Measurements from ENCODE around the gene MRPS14. TPM values are rescaled to one million over a fixed set of nuclear protein-coding genes. Genes with fewer than 3 reads are reported as not detected.

MRPS14 gene
- total RNA-seq, 1 donor from 2014 or later: 39.8 TPM

DNA sequence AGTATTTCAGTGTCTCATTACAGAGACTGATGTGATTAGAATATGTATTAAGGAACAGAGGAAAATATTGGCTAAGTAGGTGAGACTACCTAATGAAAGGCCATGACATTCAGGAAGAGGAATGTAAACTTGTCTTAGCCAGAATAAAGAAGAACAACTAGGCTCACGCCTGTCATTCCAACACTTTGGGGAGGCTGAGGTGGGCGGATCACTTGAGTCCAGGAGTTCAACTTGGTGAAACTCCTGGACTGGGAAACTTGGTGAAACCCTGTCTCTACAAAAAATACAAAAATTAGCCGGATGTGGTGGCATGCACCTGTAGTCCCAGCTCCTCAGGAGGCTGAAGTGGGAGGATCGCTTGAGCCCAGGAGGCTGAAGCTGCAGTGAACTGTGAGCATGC lies 38.3 kb downstream of the MRPS14 start:
- no peak for DNase-seq (ENCODE audit: low spot score)

DNA sequence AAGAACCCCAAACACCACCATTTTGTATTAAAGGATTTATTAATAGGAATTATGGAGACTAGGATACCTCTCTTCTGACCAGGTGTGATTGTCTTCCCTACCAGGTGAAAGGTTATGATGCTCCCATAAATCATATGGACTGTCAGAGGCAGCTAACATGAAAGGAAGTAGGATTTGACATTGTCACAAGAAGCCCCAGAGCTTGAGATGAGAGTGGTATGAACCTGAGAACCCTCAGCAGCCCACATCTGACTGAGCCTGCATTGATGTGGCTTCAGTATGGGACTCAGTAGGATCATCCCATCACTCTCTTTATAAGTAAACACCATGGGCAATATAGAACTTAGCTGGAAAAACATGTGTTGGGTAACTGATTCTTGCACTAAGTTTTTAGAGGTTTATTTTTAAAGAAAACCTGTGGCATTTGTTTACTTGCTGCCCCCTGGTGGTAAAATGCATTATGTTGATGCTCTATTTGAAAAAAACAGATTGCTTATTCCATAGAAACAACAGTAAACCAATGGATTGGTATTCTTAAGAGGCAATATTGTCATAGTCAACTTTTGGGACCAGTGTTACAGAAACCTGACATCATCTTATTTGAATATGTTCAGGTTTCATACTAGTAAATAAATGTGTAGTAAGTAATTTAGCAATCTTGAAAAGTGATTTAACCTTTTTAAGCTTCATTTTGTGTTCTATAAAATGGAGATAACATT lies 40.1 kb downstream of the MRPS14 start:
- DNase-seq (ENCODE audit: low spot score): no peak

DNA sequence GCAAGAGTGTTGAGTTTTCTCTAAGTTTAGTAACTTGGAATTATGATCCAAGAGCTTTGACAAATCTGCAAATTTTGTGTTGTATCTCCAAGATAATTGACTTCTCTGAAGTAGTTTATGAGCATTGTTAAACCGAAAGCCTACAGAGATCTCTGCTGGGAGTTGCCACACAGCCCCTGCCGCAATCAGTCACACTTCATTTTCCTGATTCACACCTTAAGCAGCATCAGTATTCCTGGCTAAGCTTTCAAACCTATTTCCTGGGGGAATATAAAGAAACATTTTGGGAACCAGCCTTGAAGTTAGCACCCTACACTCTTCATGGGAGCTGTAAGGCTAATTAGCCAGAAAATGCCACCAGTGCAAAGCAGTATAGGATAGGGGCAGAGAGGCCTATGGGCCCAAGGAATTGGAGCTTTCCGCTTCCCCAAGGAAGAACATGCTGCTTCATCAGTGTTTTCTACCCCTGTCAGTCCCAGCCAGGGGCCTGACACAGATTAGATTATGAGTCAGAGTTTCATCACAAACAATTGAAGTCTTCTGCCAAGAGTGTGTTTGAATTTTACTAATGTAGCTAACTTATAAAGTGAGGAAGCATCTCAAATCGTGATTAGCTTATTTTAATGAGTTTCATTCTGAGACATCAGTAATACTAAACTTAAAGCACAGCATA lies 46.7 kb downstream of the MRPS14 start:
- DNase-seq (ENCODE audit: low spot score): no peak

DNA sequence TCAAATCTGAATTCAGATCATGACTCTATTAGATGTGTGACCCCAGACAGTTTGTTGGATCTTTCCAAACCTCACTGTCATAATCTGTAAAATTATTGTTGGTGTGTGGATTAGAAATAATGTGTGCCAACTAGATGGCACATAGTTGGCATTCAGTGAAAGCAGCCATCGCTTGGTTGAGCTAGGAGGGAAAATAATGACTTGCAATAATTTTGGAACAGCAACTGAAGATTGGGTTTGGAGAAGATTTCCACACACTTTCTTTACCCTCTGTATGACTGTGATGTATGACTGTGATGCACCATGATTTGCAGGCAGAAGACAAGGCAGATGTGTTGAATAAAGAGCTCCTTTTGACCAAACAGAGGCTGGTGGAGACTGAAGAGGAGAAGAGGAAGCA lies 47.5 kb downstream of the MRPS14 start:
- DNase-seq (ENCODE audit: low spot score): no peak

DNA sequence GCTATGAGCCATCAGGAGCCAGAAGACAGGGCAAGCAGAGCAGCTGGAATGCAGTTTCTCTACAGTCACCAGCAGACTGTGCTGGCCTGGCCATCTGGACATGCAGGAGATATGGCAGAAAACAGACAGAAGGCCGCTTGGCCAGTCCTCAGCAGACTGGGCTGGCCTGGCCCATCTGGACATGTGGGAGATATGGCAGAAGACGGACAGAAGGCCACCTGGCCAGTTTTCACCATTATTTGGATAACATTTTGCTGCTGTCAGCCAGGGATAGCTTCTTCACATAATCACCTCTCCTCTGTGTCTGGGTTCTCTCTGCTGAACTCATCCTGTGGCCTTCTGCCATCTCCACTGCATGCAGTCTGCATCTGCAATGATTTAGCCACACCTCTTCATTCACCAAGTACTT lies 48.5 kb downstream of the MRPS14 start:
- DNase-seq (ENCODE audit: low spot score): no peak

DNA sequence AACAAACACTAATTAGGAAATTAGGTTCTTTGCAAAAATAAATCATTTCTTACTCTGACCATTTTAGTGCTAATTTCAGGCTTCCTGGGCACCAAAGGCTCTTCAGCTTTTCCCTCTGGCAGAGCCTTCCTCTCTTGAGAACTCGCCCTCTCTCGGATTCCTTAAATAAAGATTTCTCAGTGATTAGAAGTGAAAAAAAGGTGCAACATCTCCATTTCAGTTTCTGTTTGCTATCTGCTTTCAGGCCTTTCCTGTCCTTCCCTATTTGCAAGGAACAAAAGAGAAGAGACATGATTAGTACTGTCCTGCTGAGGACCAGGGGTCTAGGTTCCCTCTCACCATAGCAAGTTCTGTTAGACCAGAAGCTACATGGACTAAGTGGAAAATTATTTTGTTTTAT lies 51.3 kb downstream of the MRPS14 start:
- DNase-seq (ENCODE audit: low spot score): no peak

DNA sequence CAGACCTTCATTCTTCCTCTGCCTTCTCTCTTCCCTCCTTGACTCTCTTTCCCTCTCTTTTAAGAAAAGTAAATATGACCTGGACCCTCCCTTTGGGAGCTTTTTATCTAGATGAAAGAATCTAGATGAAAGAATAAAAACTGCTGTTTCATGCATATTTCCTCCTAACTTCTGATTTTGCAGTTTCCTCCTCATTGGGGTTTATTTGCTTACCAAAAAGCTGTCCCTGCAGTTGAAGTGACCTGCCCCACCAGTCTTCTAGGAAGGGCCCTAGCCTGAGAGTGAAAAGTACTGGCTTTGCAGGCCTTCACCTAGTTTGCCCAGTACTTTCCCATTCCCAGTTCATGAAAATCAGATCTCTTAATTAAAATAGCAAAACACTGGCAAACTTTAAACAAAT lies 51.8 kb downstream of the MRPS14 start:
- DNase-seq (ENCODE audit: low spot score): no peak

DNA sequence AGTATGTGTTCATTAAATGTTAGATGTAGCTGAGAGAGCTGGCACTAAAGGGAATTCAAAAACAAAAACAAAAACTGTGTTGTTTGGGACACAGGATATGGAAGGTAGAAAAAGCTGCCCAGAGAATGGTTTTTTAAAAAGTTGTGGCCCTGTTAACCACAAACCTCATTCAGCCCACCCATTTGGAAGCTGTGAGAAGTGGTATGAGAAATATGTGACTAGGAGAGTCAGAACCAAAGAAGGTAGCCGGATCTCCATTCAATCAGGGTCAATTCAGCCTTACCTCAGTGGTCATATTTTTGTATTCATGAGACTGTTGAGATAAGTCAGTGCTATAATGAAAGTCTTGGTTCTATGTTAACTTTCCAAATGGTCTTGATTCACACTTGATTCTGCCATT lies 53.2 kb downstream of the MRPS14 start:
- no peak for DNase-seq (ENCODE audit: low spot score)

DNA sequence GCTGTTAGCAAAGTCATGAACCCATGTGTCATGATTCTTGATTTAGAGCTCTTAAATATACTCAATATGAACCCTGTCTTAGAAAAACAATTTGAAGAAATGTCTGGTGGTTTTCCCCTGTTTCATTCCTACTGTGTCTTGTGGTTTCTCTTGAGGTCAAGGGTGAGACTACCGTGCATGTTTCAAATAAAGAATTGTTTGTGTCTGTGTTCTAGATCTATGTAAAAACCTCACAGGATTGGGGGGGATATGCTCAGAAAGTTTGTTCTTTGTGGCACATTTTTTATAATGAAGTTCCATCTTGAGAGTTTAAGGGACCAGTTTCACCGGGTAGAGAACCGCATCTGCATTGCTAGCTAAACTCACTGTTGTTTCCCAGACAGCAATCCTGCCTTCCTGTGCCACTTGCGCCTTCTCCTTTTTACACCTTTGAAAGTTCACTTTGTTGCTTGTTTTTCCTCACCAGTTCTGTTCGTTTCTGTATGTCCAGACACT lies 54.4 kb downstream of the MRPS14 start:
- no peak for DNase-seq (ENCODE audit: low spot score)

DNA sequence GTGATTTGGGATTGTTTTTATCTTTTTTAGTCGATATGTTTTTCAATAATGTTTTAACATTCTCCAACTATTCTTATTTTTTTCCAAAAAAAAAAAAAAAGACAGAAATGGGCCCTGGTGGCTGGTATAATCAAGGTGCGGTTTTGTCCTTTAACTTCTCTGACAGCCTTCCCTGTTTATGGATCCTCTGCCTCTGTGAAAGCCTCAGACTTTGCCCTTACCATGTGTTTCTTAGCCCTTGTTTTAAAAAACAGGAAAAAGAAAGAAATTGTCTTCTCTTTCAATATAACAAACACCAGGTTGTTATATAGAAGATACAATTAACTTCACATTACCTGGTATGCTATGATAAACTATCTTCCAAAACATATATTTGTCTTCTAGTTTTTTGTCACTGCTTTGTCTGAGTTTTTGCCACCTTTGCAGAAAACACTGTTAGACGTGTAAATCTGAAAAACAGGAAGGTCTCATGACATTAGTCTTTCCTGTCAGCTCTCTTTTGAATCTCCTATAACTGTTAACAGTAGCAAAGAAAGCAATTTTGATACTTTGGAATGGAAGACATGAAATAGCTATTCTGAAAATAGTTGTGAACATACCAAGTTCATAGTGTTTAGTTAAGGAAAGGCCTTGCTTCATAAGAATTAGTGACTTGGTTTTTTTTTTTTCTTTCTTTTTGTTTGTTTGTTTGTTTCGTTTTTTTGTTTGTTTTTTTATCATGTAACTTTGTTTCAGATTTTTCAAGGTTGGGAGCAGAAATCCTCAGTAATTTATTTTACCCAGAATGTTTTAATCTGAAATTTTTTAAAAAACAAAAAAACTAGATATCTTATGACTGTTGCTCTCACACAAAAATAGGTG lies 55.1 kb downstream of the MRPS14 start:
- DNase-seq (ENCODE audit: low spot score): no peak

DNA sequence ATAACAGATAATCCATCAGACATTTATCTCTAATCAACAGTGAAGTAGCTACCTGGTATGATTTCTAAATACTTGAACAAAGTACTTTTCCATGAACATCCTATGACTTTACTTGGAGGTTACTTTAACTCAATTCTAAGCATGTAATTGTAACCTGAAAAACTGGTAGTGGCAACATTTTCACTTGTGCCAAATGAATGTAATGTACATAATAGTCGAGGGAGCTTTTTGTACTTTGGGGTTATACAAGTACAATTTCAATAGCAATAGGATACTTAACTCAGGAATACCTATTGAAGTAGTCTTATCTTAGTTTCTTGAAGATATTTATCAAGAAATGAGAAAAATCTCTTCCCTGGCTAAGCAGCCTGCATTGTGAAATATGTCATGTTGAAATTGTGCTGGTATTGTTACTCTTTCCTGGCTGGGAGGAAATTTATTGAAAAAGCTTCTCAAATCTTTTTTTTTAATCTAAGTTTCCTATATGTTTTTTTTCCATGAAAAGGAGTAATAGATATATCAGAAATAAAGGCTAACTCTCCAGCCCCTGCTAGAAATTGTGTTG lies 57.1 kb downstream of the MRPS14 start:
- DNase-seq (ENCODE audit: low spot score): no peak

DNA sequence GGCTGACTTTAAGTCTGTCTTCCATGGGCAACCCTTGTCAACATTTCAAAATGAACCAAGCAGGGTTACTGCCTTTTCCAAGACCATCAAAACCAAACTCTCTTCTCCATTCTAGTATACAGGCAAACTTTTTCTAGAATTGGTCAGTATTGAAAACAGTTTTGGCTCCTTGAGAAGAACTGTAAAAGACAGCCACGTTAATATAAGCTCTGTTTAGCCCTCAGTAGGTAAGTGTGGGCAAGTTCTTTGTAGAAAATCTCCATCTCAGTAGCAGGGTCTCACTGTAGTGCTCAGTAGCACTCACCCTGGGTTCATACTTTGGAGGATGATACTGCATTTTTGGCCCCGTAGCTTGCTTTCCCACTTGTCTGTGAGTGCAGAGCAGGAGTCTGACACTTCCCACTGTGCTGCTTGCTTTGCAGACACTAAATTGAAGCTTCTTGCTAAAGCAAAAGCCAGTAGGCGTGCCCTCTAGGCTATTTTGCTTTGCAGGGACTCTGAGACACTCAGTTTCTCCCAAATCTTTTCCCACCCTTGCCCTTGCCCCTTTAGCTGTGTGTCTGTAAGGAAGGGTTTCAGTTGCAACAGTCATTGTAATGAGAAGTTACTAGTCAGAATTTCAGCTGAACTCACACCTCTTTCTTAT lies 57.7 kb downstream of the MRPS14 start:
- no peak for DNase-seq (ENCODE audit: low spot score)

DNA sequence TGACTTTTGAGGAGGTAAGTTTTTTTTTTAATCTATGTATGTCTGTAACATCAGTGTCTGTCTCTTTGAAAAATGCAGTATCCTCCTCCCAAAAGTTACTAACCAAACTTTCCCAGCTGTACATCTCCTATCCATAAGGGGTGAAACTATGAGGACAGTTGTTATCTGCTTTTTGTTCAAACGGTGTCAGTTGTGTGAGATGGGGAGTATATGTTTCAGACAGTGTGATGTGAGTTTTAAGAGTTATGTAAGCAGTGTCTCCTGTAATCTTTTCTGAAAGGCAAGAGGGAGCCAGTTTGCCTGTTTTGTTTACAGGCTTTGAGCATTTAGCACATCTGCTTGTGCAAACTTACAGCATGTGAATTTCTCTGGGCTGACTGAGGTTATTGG lies 58.3 kb downstream of the MRPS14 start:
- no peak for DNase-seq (ENCODE audit: low spot score)

DNA sequence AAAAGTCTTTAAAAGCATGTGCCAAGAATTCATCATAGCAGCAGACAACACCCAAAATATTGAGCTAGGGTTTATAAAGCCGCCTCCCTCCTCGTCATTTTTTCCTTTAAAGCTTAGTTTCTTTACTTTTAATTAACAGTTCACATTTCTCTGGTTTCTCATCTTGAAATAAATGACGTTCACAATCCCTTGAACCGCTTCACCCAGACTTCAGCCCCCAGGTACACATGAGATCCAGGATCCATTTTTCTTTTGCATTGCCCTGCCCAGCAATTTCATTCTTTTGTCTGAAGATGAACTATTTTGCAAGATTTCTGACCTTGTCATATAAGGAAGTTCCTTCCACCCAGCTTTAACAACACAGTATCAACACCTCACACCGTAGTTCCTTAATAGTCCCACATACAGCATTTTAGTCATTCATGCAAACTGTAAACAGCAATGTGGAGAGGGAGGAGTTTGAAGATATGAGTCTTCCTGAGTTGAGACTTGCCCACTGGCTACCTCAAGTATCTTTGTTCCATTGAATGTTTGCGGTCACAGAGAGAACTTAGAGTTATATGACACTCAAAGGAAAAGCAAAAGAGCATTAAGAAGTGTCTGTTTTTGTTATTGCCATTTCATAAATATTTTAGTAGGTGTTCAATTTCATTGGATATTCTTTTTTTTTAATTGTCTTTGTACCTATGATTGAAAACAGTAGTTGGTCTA lies 58.8 kb downstream of the MRPS14 start:
- no peak for DNase-seq (ENCODE audit: low spot score)

DNA sequence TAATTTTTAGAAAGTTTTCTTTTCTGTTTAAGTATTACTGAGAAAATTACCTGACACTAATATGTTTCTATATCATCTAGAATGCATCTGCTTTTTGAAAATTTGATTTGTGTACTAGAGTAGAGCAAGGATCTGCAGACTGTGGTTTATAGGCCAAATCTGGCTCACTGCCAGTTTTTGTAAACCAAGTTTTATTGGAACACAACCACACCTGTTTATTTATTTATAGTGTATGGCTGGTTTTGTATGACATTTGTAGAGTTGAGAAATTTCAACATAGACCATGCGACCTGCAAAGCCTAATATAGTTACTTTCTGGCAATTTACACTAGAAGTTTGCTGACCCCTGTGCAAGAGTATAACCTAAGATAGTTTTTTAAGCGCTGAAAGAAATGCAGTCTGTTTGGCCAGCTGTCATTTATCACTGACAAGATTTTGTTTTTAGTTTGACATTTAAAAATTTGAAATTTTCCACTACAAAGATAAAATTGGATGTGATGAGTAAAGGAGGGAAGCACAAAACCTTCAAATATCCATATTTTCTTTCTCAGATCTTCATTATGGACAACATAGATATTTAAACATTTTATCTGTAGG lies 59.6 kb downstream of the MRPS14 start:
- no peak for DNase-seq (ENCODE audit: low spot score)

Other genes with a start within 250 kb of the MRPS14 start
- 54.1 TPM for gene CACYBP, start 23.5 kb downstream of the MRPS14 start, total RNA-seq
- gene TNN, start 44.4 kb upstream of the MRPS14 start, total RNA-seq: not detected
- 25.3 TPM for gene KIAA0040, start 169.4 kb upstream of the MRPS14 start, total RNA-seq

All from ureter (tissue), 1 donor.